T-helper 2 cell treated with Interferon-gamma antibody and Interleukin-4, amounts not matched to agents 5 μg/mL and 100 μg/mL, for 36 hours (primary cell): ENCODE data around the gene PEAK1.
A peak's percentile ranks its signal among the peaks of the same experiment; 100 is the strongest.

ENCODE experiments used
- DNase-seq: peaks from one replicate; pipeline ENCODE4 v3.0.0; 2021; ENCODE audit warnings: low spot score
- H3K27ac Mint-ChIP-seq: one replicate; pipeline ENCODE4 v1.8.0; 2021; ENCODE audit warnings: mild to moderate bottlenecking, mixed read lengths
- H3K27me3 Mint-ChIP-seq: one replicate; pipeline ENCODE4 v1.8.0; 2021; ENCODE audit warnings: low read depth, mixed read lengths
- H3K36me3 Mint-ChIP-seq: one replicate; pipeline ENCODE4 v1.8.0; 2021; ENCODE audit warnings: low read depth, mixed read lengths
- H3K4me1 Mint-ChIP-seq: one replicate; pipeline ENCODE4 v1.8.0; 2021; ENCODE audit warnings: low read depth, mixed read lengths
- H3K4me3 Mint-ChIP-seq: one replicate; pipeline ENCODE4 v1.8.0; 2022; ENCODE audit warnings: mild to moderate bottlenecking, moderate library complexity, mixed read lengths
- H3K9me3 Mint-ChIP-seq: one replicate; pipeline ENCODE4 v1.8.0; 2021; ENCODE audit warnings: mixed read lengths

The PEAK1 gene

GRCh38 chr15:77419836-77420609 is at the start of gene PEAK1:
PEAK1 (minus strand) TSS chr15:77420104; CDS start chr15:77181926, 238,178 bp downstream.
- peak within 1 kb of the TSS; percentile 93 for H3K4me3 Mint-ChIP-seq
- H3K27me3 Mint-ChIP-seq: peaks cover 4% of the 10 kb centered on the region
- peaks cover 36% of the 10 kb centered on the region for H3K4me1 Mint-ChIP-seq
- H3K9me3 Mint-ChIP-seq: no peaks in the 10 kb centered on the region
- peak within 1 kb of the TSS; percentile 96 for H3K27ac Mint-ChIP-seq
- DNase-seq: peak; percentile 97
- peaks cover 6% of the 10 kb centered on the region for H3K36me3 Mint-ChIP-seq

- Mint-ChIP-seq H3K27me3 (no peaks in the 10 kb centered on the region), H3K27ac (no peak overlapping the region)
These were observed 49.0 kb upstream of the PEAK1 start for GRCh38 chr15:77468896-77469295.

GRCh38 chr15:77466521-77466920 is 46.6 kb upstream of the PEAK1 start:
- Mint-ChIP-seq H3K27me3 (no peaks in the 10 kb centered on the region), H3K9me3 (no peaks in the 10 kb centered on the region), H3K36me3 (peaks cover 22% of the 10 kb centered on the region), H3K4me3 (no peak overlapping the region), H3K4me1 (no peaks in the 10 kb centered on the region), H3K27ac (no peak overlapping the region)
- DNase-seq: no peak

More at GRCh38 chr15:77468896-77469295, 49.0 kb upstream of the PEAK1 start:
- no peaks in the 10 kb centered on the region for H3K4me1 Mint-ChIP-seq
- DNase-seq: no peak
- H3K36me3 Mint-ChIP-seq: peaks cover 30% of the 10 kb centered on the region
- H3K9me3 Mint-ChIP-seq: no peaks in the 10 kb centered on the region
- no peak overlapping the region for H3K4me3 Mint-ChIP-seq

- Mint-ChIP-seq H3K4me1 (no peaks in the 10 kb centered on the region), H3K36me3 (peaks cover 31% of the 10 kb centered on the region), H3K4me3 (no peak overlapping the region), H3K9me3 (no peaks in the 10 kb centered on the region), H3K27me3 (no peaks in the 10 kb centered on the region), H3K27ac (no peak overlapping the region)
- DNase-seq: no peak
These were observed 44.4 kb upstream of the PEAK1 start for GRCh38 chr15:77464129-77464865.

GRCh38 chr15:77461486-77461885 is 41.6 kb upstream of the PEAK1 start:
- H3K27ac Mint-ChIP-seq: no peak overlapping the region
- no peak overlapping the region for H3K4me3 Mint-ChIP-seq
- no peaks in the 10 kb centered on the region for H3K27me3 Mint-ChIP-seq
- no peak for DNase-seq
- H3K9me3 Mint-ChIP-seq: no peaks in the 10 kb centered on the region
- H3K36me3 Mint-ChIP-seq: peaks cover 22% of the 10 kb centered on the region
- H3K4me1 Mint-ChIP-seq: peaks cover 12% of the 10 kb centered on the region

- H3K27me3 Mint-ChIP-seq: no peaks in the 10 kb centered on the region
- DNase-seq: no peak
- H3K36me3 Mint-ChIP-seq: peaks cover 20% of the 10 kb centered on the region
- H3K9me3 Mint-ChIP-seq: no peaks in the 10 kb centered on the region
- H3K4me3 Mint-ChIP-seq: no peak overlapping the region
- peaks cover 14% of the 10 kb centered on the region for H3K4me1 Mint-ChIP-seq
- no peak overlapping the region for H3K27ac Mint-ChIP-seq
These were observed 39.1 kb upstream of the PEAK1 start for GRCh38 chr15:77459031-77459430.

GRCh38 chr15:77457905-77458265 is 38.0 kb upstream of the PEAK1 start:
- Mint-ChIP-seq H3K27me3 (no peaks in the 10 kb centered on the region), H3K9me3 (no peaks in the 10 kb centered on the region)

GRCh38 chr15:77457191-77457904 is 37.4 kb upstream of the PEAK1 start:
- Mint-ChIP-seq H3K4me3 (peak overlapping the region; percentile 2), H3K9me3 (no peaks in the 10 kb centered on the region), H3K36me3 (peaks cover 21% of the 10 kb centered on the region), H3K27me3 (no peaks in the 10 kb centered on the region), H3K27ac (peak overlapping the region; percentile 28), H3K4me1 (peaks cover 14% of the 10 kb centered on the region)
- DNase-seq: no peak

More at GRCh38 chr15:77457905-77458265, 38.0 kb upstream of the PEAK1 start:
- peak overlapping the region; percentile 22 for H3K27ac Mint-ChIP-seq
- H3K36me3 Mint-ChIP-seq: peaks cover 20% of the 10 kb centered on the region
- no peak overlapping the region for H3K4me3 Mint-ChIP-seq
- no peak for DNase-seq
- peaks cover 14% of the 10 kb centered on the region for H3K4me1 Mint-ChIP-seq

GRCh38 chr15:77456746-77457145 is 36.8 kb upstream of the PEAK1 start:
- Mint-ChIP-seq H3K9me3 (no peaks in the 10 kb centered on the region), H3K36me3 (peaks cover 22% of the 10 kb centered on the region), H3K4me3 (no peak overlapping the region), H3K27ac (no peak overlapping the region), H3K27me3 (no peaks in the 10 kb centered on the region), H3K4me1 (peaks cover 14% of the 10 kb centered on the region)
- DNase-seq: no peak

GRCh38 chr15:77455696-77456321 is 35.9 kb upstream of the PEAK1 start:
- Mint-ChIP-seq H3K27me3 (no peaks in the 10 kb centered on the region), H3K4me1 (peaks cover 14% of the 10 kb centered on the region), H3K4me3 (no peak overlapping the region), H3K9me3 (no peaks in the 10 kb centered on the region), H3K36me3 (peaks cover 21% of the 10 kb centered on the region), H3K27ac (no peak overlapping the region)
- no peak for DNase-seq

GRCh38 chr15:77454951-77455350 is 35.0 kb upstream of the PEAK1 start:
- DNase-seq: no peak
- H3K9me3 Mint-ChIP-seq: no peaks in the 10 kb centered on the region
- H3K36me3 Mint-ChIP-seq: peaks cover 16% of the 10 kb centered on the region
- no peaks in the 10 kb centered on the region for H3K27me3 Mint-ChIP-seq
- H3K27ac Mint-ChIP-seq: no peak overlapping the region
- H3K4me3 Mint-ChIP-seq: no peak overlapping the region
- peaks cover 14% of the 10 kb centered on the region for H3K4me1 Mint-ChIP-seq

GRCh38 chr15:77454265-77454664 is 34.4 kb upstream of the PEAK1 start:
- no peak for DNase-seq
- Mint-ChIP-seq H3K27me3 (no peaks in the 10 kb centered on the region), H3K36me3 (peaks cover 10% of the 10 kb centered on the region), H3K4me3 (no peak overlapping the region), H3K9me3 (no peaks in the 10 kb centered on the region), H3K4me1 (peaks cover 14% of the 10 kb centered on the region), H3K27ac (no peak overlapping the region)

- Mint-ChIP-seq H3K4me3 (no peak overlapping the region), H3K4me1 (peaks cover 7% of the 10 kb centered on the region), H3K9me3 (no peaks in the 10 kb centered on the region), H3K27me3 (no peaks in the 10 kb centered on the region), H3K27ac (no peak overlapping the region), H3K36me3 (peaks cover 8% of the 10 kb centered on the region)
- no peak for DNase-seq
These were observed 27.0 kb upstream of the PEAK1 start for GRCh38 chr15:77446840-77447390.
